Thyroid gland (tissue), 4 donors: ENCODE data around the gene ANKRD17. TPM values are rescaled to one million over a fixed set of nuclear protein-coding genes. Genes with fewer than 3 reads are reported as not detected.
"Not testable (repeated sequence)": the region's sequence is repeated elsewhere in the genome, so short reads cannot be mapped to it uniquely, and the experiment has no call there.

Source experiments
- DNase-seq, 2 donors: peaks; one replicate each; pipeline ENCODE4 v3.0.0-alpha.2; 2019
- H3K27ac ChIP-seq, 3 donors: fragments of 200-600 bp; sonication (generic); 1 replicate in 2 of 3; 2 replicates in 1 of 3; pipeline ENCODE4 v1.5.1; 2016 to 2019; ENCODE audit warnings: mild to moderate bottlenecking in 1 of 3, moderate library complexity in 1 of 3
- H3K27me3 ChIP-seq: fragments of 200-600 bp; sonication (generic); one replicate; pipeline ENCODE4 v1.5.1; 2019
- H3K36me3 ChIP-seq, 2 donors: fragments of 200-600 bp; sonication (generic); one replicate each; pipeline ENCODE4 v1.5.1; 2016 to 2019
- H3K4me1 ChIP-seq, 2 donors: fragments of 200-600 bp; sonication (generic); one replicate each; pipeline ENCODE4 v1.5.1; 2017 to 2019
- H3K4me3 ChIP-seq, 3 donors: fragments of 200-600 bp; sonication (generic); replicated peaks in 1 of 3; 1 replicate in 2 of 3; 2 replicates in 1 of 3; pipeline ENCODE4 v1.5.1; 2016; ENCODE audit warnings: mild to moderate bottlenecking in 1 of 3
- H3K9me3 ChIP-seq: fragments of 200-600 bp; sonication (generic); one replicate; pipeline ENCODE4 v1.5.1; 2017
- POLR2A ChIP-seq, 2 donors: fragments of 450-650 bp; IDR thresholded peaks; one replicate each; pipeline ENCODE4 v1.6.1; 2017; ENCODE audit warnings: antibody characterized with exemption in 2 of 2, mild to moderate bottlenecking in 2 of 2, moderate library complexity in 1 of 2
- WGBS, 2 donors: methylation state at CpG; one replicate each; pipeline ENCODE4 v1.1.5; 2017; 5-methylcytosine and 5-hydroxymethylcytosine counted together
- intact Hi-C: fragments of 100-400 bp; cut with DNase I; formaldehyde crosslinking; loops from one replicate; pipeline ENCODE4 v1.15.1; 2023
- total RNA-seq, 4 donors: library from RNA; depleted of rRNA; stranded (reverse); fragments of >200 nt; gene quantifications; one replicate each; pipeline ENCODE4 v1.2.3, GENCODE V29; 2016
- TF ChIP-seq, protein P1 (sequence below), 6 experiments: fragments of 200-600 bp in 3 of 6; fragments of 450-650 bp in 3 of 6; sonication (generic) in 3 of 6; IDR thresholded peaks; one replicate each; pipeline ENCODE4 v1.5.1; 2016 to 2019; ENCODE audit warnings: antibody characterized with exemption in 6 of 6, mild to moderate bottlenecking in 2 of 6, inconsistent platforms in 1 of 6, moderate library complexity in 1 of 6

Gene ANKRD17
- total RNA-seq, 4 donors from 2014 or later, result 46.8 to 74.6 (median 64.2) TPM

DNA sequence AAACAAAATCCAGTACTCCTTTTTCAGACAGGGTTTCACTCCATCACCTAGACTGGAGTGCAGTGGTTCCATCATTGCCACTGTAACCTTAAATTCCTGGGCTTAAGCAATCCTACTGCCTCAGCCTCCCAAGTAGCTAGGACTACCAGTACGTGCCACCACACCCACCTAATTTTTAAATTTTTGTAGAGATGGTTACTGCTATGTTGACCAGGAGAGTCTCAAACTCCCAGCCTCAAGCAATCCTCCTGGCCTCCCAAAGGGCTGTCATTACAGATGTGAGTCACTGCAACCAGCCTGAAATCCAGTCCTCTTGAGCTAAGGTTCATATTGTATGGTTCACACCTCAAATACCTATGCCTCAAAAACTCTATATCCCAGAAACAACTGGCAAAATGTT lies 22.4 kb downstream of the ANKRD17 start:
- no peak overlapping the region for H3K4me3 ChIP-seq
- peaks cover 6 to 9% of the 10 kb centered on the region in 2 donors for H3K4me1 ChIP-seq
- intact Hi-C loops, result no loop called here
- WGBS, 2 donors, result 90 to 100% methylated on average over 1 of the region's 1 CpG
- H3K27ac ChIP-seq, result no peak overlapping the region
- TF ChIP-seq, protein P1, sequence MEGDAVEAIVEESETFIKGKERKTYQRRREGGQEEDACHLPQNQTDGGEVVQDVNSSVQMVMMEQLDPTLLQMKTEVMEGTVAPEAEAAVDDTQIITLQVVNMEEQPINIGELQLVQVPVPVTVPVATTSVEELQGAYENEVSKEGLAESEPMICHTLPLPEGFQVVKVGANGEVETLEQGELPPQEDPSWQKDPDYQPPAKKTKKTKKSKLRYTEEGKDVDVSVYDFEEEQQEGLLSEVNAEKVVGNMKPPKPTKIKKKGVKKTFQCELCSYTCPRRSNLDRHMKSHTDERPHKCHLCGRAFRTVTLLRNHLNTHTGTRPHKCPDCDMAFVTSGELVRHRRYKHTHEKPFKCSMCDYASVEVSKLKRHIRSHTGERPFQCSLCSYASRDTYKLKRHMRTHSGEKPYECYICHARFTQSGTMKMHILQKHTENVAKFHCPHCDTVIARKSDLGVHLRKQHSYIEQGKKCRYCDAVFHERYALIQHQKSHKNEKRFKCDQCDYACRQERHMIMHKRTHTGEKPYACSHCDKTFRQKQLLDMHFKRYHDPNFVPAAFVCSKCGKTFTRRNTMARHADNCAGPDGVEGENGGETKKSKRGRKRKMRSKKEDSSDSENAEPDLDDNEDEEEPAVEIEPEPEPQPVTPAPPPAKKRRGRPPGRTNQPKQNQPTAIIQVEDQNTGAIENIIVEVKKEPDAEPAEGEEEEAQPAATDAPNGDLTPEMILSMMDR (IDR thresholded peaks at IDR 0.05), result no peak
- TF ChIP-seq POLR2A (IDR thresholded peaks at IDR 0.05), result no peak
- no peaks in the 10 kb centered on the region for H3K27me3 ChIP-seq
- no peaks in the 10 kb centered on the region for H3K9me3 ChIP-seq
- H3K36me3 ChIP-seq, result no peaks in the 10 kb centered on the region
- no peak for DNase-seq

DNA sequence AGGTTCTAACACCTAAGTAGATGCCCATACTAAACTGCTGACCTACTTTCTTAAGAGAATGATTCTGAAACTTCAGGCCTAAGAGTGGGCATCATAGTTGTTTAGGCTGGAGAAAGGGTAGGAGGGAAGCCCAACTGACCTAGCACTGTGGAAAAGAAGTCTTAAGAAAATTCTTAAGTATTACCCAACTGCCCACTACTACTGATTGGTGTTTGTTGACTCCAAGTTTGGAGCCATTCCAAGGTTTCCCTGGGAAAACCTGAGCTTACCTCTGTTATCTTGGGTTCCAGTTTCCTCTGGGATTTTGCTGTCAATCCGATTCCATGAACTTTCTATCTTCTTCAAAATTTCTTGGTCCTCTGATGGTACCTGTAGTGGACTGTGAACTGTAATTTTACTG lies 23.9 kb downstream of the ANKRD17 start:
- no peak overlapping the region for H3K4me3 ChIP-seq
- no peaks in the 10 kb centered on the region for H3K36me3 ChIP-seq
- no peak for TF ChIP-seq POLR2A (IDR thresholded peaks at IDR 0.05)
- no peaks in the 10 kb centered on the region for H3K27me3 ChIP-seq
- H3K4me1 ChIP-seq, result peaks cover 6 to 9% of the 10 kb centered on the region in 2 donors
- H3K27ac ChIP-seq, result no peak overlapping the region
- WGBS, 2 donors, result 97% methylated on average over 1 of the region's 1 CpG
- no peaks in the 10 kb centered on the region for H3K9me3 ChIP-seq
- no peak for DNase-seq
- intact Hi-C loops, result no loop called here

DNA sequence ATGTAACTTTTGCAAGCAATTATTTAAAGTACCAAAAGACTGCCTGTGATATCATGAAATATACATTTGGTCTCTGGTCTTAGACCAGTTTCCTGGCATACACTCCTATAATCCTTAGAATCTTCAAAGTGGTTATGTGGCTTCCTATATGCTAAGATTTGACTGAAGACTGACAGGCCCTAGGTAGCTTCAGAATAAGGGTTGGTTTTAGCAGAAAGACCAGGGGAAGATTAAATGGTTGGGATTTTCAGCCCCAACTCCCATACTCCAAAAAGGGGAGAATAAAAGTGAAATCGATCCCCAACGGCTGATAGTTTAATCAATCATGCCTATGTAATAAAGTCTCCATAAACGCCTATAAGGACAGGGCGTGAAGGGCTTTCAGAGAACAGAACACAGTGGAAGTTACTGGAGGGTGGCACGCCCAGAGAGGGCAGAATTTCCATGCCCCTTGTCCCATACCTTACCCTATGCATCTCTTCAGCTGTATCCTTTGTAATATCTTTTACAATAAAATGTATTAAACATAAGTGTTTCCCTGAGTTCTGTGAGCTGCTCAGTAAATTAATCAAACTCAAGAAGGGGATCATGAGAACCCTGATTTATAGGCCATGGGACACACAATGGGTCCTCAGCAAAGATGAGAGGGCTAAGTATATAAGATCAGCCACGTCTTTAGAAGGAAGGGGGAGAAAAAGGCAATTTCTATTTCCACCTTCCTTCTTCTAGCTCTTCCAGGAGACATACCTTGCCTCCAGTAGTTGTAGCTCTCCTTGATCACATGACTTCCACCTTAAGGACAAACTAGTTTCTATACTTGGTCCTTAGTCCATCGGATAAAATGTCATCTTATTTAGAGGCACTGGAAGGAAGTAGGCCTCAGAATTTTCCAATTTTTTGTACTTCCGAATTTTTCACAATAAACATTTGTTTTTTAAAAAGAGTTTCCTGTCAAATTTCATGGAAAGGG lies 26.8 kb downstream of the ANKRD17 start:
- no peak for TF ChIP-seq POLR2A (IDR thresholded peaks at IDR 0.05)
- TF ChIP-seq, protein P1 (IDR thresholded peaks at IDR 0.05), result no peak
- 91 to 93% methylated on average over 8 of the region's 8 CpGs for WGBS, 2 donors
- H3K27ac ChIP-seq, result no peak overlapping the region
- no peaks in the 10 kb centered on the region for H3K27me3 ChIP-seq
- H3K9me3 ChIP-seq, result no peaks in the 10 kb centered on the region
- intact Hi-C loops, result no loop called here
- H3K4me1 ChIP-seq, result peaks cover 1 to 7% of the 10 kb centered on the region in 2 donors
- no peak overlapping the region for H3K4me3 ChIP-seq
- no peaks in the 10 kb centered on the region for H3K36me3 ChIP-seq
- no peak for DNase-seq

DNA sequence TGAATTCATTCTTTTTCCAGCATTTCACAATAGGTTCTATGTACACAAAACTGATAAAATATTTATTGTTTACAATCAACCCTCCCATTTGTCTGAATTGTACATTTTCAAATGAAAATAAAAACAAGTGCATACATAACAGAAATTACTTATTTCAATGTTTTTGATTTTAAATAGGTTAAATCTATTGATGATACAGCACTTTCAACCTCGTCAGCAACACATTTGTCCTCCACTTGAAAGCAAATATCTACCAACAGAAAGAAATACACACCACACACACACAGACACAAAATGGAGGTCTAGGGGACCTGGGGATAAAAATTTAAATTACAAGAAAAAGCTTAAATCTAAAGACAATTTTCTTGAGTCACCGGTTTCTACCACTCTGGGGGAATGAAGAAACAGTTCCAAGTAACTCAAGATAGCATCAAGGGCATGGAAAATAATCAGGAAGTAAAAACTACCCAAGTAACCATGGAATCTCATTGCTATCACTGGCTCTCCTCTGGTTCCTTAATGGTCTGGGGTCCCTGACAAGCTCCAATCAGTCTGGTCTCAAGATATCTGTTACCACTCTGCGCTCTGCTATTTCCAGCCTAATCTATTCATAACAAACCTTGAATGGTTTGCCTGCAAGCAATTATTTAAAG lies 27.6 kb downstream of the ANKRD17 start:
- WGBS, 2 donors, result 94 to 95% methylated on average over 3 of the region's 3 CpGs
- Histone ChIP-seq H3K4me3 (no peak overlapping the region), H3K27ac (no peak overlapping the region), H3K4me1 (peaks cover 0 to 7% of the 10 kb centered on the region in 2 donors), H3K27me3 (no peaks in the 10 kb centered on the region), H3K9me3 (no peaks in the 10 kb centered on the region), H3K36me3 (no peaks in the 10 kb centered on the region)
- intact Hi-C loops, result no loop called here
- TF ChIP-seq POLR2A (IDR thresholded peaks at IDR 0.05), result no peak
- TF ChIP-seq, protein P1 (IDR thresholded peaks at IDR 0.05), result no peak
- no peak for DNase-seq

DNA sequence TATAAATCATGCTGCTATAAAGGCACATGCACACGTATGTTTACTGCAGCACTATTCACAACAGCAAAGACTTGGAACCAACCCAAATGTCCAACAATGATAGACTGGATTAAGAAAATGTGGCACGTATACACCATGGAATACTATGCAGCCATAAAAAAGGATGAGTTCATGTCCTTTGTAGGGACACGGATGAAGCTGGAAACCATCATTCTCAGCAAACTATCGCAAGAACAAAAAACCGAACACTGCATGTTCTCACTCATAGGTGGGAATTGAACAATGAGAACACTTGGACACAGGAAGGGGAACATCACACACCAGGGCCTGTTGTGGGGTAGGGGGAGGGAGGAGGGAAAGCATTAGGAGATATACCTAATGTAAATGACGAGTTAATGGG lies 29.8 kb downstream of the ANKRD17 start:
- H3K27ac ChIP-seq, H3K27me3 ChIP-seq, DNase-seq, H3K4me3 ChIP-seq, intact Hi-C loops, H3K36me3 ChIP-seq, H3K9me3 ChIP-seq: not testable (repeated sequence)
- WGBS, 2 donors, result 98 to 99% methylated on average over 6 of the region's 6 CpGs
- H3K4me1 ChIP-seq, result peaks cover 0 to 12% of the 10 kb centered on the region in 2 donors

DNA sequence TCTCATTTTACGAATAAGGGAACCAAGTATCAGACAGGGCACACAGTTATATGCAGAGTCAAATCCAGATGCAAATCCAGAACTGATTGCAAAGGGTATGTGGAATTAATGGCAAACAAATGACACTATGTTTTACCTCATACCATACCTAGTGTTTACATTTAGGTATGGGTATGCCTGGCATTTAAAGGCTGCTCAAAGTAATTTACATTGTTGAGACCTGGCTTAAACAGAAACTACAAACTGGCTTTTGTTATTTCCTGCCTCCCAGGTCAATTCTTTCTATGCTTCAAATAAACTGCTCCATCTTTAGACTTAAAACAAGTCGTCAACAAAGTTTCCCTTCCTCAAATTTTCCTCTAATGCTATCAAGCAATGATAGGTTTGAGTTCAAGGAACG lies 33.7 kb downstream of the ANKRD17 start:
- Histone ChIP-seq H3K27ac (no peak overlapping the region), H3K4me1 (peaks cover 19 to 33% of the 10 kb centered on the region in 2 donors), H3K9me3 (no peaks in the 10 kb centered on the region), H3K4me3 (no peak overlapping the region), H3K27me3 (no peaks in the 10 kb centered on the region), H3K36me3 (no peaks in the 10 kb centered on the region)
- TF ChIP-seq, protein P1 (IDR thresholded peaks at IDR 0.05), result no peak
- TF ChIP-seq POLR2A (IDR thresholded peaks at IDR 0.05), result no peak
- WGBS, 2 donors, result 90 to 91% methylated on average over 3 of the region's 3 CpGs
- intact Hi-C loops, result no loop called here
- DNase-seq, result no peak
